Mucosa of rectum (tissue), 2 donors: Measurements from ENCODE around the gene CNOT10.
"Not testable (repeated sequence)": the region's sequence is repeated elsewhere in the genome, so short reads cannot be mapped to it uniquely, and the experiment has no call there.

Experiments used
- H3K27ac ChIP-seq, 2 donors: one replicate each; pipeline ENCODE4 v1.7.0; 2013; ENCODE audit warnings: inconsistent platforms in 2 of 2, low read depth in 2 of 2, low read length in 2 of 2
- H3K27me3 ChIP-seq, 2 donors: one replicate each; pipeline ENCODE4 v1.7.0; 2013; ENCODE audit warnings: low read length in 2 of 2; ENCODE audit not compliant: control insufficient read depth in 2 of 2, insufficient read depth in 2 of 2
- H3K36me3 ChIP-seq, 2 donors: one replicate each; pipeline ENCODE4 v1.7.0; 2013; ENCODE audit warnings: low read length in 2 of 2; ENCODE audit not compliant: control insufficient read depth in 2 of 2, insufficient read depth in 2 of 2
- H3K4me1 ChIP-seq, 2 donors: one replicate each; pipeline ENCODE4 v1.7.0; 2013; ENCODE audit warnings: low read length in 2 of 2, mild to moderate bottlenecking in 1 of 2; ENCODE audit not compliant: control insufficient read depth in 2 of 2, insufficient read depth in 2 of 2
- H3K4me3 ChIP-seq, 2 donors: one replicate each; pipeline ENCODE4 v1.7.0; 2013; ENCODE audit warnings: low read length in 2 of 2
- H3K9ac ChIP-seq, 2 donors: one replicate each; pipeline ENCODE4 v1.7.0; 2013; ENCODE audit warnings: low read length in 2 of 2, low read depth in 1 of 2, mild to moderate bottlenecking in 1 of 2
- H3K9me3 ChIP-seq, 2 donors: one replicate each; pipeline ENCODE4 v1.7.0; 2013; ENCODE audit warnings: low read length in 2 of 2; ENCODE audit not compliant: control insufficient read depth in 2 of 2
- donor health status: healthy.
- donor health status: Normal muscosa, but diverticular disease.

The CNOT10 gene

DNA sequence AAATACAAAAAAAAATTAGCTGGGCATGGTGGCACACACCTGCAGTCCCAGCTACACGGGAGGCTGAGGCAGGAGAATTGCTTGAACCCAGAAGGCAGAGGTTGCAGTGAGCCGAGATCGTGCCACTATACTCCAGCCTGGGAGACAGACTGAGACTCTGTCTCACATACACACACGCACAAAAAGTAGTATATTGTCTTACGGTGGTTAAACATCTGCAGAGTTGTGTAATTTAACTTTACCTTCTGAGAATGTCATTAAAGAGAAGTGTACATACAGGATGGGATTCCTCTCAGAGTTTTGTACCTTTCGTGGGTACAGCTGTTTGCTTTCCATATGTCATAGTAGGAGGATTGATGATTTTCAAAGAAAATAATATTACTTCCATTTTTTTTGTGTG, 58.5 kb downstream of the CNOT10 start:
- not testable (repeated sequence) for H3K36me3 ChIP-seq, H3K4me1 ChIP-seq, H3K9me3 ChIP-seq, H3K27me3 ChIP-seq, H3K9ac ChIP-seq, H3K4me3 ChIP-seq, H3K27ac ChIP-seq

DNA sequence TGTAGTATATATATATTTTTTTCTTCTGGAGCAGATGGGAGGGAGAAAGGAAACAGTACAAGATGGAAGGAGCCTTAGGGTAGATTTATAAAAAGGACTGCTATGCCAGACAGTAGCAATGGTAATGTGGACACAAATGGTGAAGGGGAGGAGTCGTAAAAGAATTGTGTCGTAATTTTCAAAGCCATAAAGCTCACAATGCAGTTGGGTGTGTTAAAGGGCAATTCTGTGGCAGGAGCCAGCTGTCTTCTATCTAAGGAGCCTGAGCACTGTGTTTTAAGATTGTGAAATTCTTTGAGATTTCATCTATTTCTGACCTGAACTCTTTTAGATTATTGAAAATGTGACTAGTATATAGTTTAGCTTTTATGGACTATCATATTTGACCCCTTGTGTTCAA, 58.9 kb downstream of the CNOT10 start:
- peaks cover 0 to 6% of the 10 kb centered on the region in 2 donors for H3K36me3 ChIP-seq
- H3K9me3 ChIP-seq = no peaks in the 10 kb centered on the region
- H3K4me3 ChIP-seq = no peak overlapping the region
- no peak overlapping the region for H3K27ac ChIP-seq
- no peak overlapping the region for H3K9ac ChIP-seq
- peaks cover 0 to 2% of the 10 kb centered on the region in 2 donors for H3K4me1 ChIP-seq
- no peaks in the 10 kb centered on the region for H3K27me3 ChIP-seq

- Histone ChIP-seq H3K9ac (no peak overlapping the region), H3K27me3 (no peaks in the 10 kb centered on the region), H3K4me1 (no peaks in the 10 kb centered on the region), H3K4me3 (no peak overlapping the region), H3K27ac (no peak overlapping the region), H3K9me3 (no peaks in the 10 kb centered on the region), H3K36me3 (peaks cover 0 to 6% of the 10 kb centered on the region in 2 donors)
Measured at GRCh38 chr3:32751377-32751776, 66.4 kb downstream of the CNOT10 start.

- H3K36me3 ChIP-seq = peaks cover 6% of the 10 kb centered on the region in 2 donors
- no peaks in the 10 kb centered on the region for H3K4me1 ChIP-seq
- H3K9ac ChIP-seq = no peak overlapping the region
- no peaks in the 10 kb centered on the region for H3K9me3 ChIP-seq
- no peak overlapping the region for H3K27ac ChIP-seq
- H3K4me3 ChIP-seq = no peak overlapping the region
- no peaks in the 10 kb centered on the region for H3K27me3 ChIP-seq
Measured at GRCh38 chr3:32755761-32756160, 70.8 kb downstream of the CNOT10 start.

- Histone ChIP-seq H3K4me1 (no peaks in the 10 kb centered on the region), H3K9ac (no peak overlapping the region), H3K9me3 (no peaks in the 10 kb centered on the region), H3K36me3 (peaks cover 8 to 9% of the 10 kb centered on the region in 2 donors), H3K4me3 (no peak overlapping the region), H3K27me3 (no peaks in the 10 kb centered on the region), H3K27ac (no peak overlapping the region)
Measured at GRCh38 chr3:32757618-32758374, 72.8 kb downstream of the CNOT10 start.

GRCh38 chr3:32758375-32758753, 73.4 kb downstream of the CNOT10 start:
- Histone ChIP-seq H3K36me3 (peaks cover 9 to 12% of the 10 kb centered on the region in 2 donors), H3K4me3 (no peak overlapping the region), H3K27ac (no peak overlapping the region), H3K27me3 (no peaks in the 10 kb centered on the region), H3K9me3 (no peaks in the 10 kb centered on the region), H3K4me1 (no peaks in the 10 kb centered on the region), H3K9ac (no peak overlapping the region)

DNA sequence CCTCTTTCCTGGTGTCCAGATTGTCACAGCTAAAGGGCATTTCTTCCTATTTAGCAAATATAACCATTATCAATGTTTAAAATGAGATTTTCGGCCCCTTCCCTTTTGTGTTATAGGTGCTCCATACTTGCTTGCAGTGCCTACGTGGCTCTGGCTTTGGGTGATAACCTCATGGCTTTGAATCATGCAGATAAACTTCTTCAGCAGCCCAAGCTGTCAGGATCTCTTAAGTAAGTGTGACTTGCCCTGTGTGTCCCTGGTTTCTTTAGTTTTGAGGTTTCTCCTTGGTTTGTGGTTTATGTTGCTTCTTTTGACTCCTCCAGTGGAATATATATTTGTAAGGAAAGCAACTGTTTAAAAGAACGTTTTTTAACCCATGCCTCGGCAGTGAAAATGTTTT, 74.4 kb downstream of the CNOT10 start:
- no peak overlapping the region for H3K4me3 ChIP-seq
- H3K9me3 ChIP-seq = no peaks in the 10 kb centered on the region
- H3K9ac ChIP-seq = no peak overlapping the region
- H3K4me1 ChIP-seq = no peaks in the 10 kb centered on the region
- H3K27me3 ChIP-seq = no peaks in the 10 kb centered on the region
- H3K27ac ChIP-seq = no peak overlapping the region
- peaks cover 11 to 14% of the 10 kb centered on the region in 2 donors for H3K36me3 ChIP-seq

DNA sequence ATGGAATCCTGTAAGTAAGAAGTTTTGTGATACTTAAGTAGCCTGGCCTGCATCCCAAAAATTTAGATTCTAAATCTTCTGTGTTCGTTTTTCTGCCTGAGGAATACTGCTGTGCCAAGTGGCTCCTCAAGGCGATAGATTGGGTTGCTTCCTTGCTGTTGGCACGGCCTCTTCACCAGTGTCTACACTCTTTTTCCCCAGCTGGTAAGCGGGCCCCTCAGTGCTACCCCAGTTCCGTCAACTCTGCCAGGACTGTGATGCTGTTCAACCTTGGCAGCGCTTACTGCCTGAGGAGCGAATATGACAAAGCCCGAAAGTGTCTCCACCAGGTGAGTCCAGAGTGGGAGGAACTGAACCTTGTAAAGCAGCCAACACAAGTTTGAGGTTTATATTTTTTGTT, 79.5 kb downstream of the CNOT10 start:
- no peak overlapping the region for H3K4me3 ChIP-seq
- H3K9ac ChIP-seq = no peak overlapping the region
- H3K4me1 ChIP-seq = no peaks in the 10 kb centered on the region
- H3K36me3 ChIP-seq = peaks cover 23 to 30% of the 10 kb centered on the region in 2 donors
- H3K27ac ChIP-seq = no peak overlapping the region
- H3K27me3 ChIP-seq = no peaks in the 10 kb centered on the region
- no peaks in the 10 kb centered on the region for H3K9me3 ChIP-seq

DNA sequence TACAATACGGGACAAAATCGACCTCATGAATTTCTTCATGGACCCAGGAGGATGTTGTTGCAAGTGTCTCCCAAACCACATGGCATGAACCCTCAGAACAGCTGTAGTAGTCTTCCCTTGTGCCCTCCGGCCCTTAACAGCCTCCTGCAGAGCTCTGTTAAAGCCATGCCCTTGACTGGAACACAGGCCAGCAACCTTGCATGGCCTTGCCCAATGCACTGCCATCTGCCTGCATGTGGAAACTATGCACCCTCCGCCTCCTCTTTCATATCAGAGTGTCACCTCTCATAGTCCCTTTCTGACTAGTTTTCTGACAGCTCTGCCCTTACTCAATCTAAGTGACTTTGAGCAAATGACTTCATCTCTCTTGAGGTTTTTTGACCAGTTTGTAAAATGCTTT, 93.4 kb downstream of the CNOT10 start:
- Histone ChIP-seq H3K27me3 (no peaks in the 10 kb centered on the region), H3K4me1 (peaks cover 0 to 4% of the 10 kb centered on the region in 2 donors), H3K36me3 (peaks cover 11 to 15% of the 10 kb centered on the region in 2 donors), H3K4me3 (no peak overlapping the region), H3K27ac (no peak overlapping the region), H3K9ac (no peak overlapping the region), H3K9me3 (no peaks in the 10 kb centered on the region)

GRCh38 chr3:32780071-32780734, 95.2 kb downstream of the CNOT10 start:
- no peak overlapping the region for H3K9ac ChIP-seq
- H3K4me3 ChIP-seq = peak overlapping the region; percentile 71 to 83

More at GRCh38 chr3:32780071-32780734, 95.2 kb downstream of the CNOT10 start:
- Histone ChIP-seq H3K36me3 (peaks cover 0 to 5% of the 10 kb centered on the region in 2 donors), H3K4me1 (peaks cover 0 to 4% of the 10 kb centered on the region in 2 donors), H3K9me3 (no peaks in the 10 kb centered on the region), H3K27me3 (no peaks in the 10 kb centered on the region), H3K27ac (no peak overlapping the region)
